ENCODE measurements around the gene SLC25A53.

DNA sequence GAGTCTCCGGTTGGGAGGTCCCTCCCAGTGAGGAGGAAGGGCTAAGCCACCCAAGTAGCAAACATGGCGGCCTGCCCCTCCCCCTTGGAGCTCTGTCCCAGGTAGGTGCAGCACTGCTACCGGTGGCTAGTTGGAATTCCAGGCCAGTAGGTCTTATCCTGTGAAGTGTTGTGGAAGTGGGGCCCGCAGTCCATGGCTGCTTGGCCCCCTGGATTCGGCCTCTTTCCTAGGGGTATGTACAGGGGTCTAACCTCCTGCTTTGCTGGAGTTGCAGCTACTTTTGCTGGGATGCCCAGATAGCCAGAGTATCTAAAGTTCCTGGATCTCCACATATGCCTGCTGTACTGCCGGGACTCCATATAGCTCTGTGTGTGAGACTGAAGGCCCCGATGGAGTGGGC lies 70.9 kb downstream of the SLC25A53 start:
- TF ChIP-seq, protein P1, sequence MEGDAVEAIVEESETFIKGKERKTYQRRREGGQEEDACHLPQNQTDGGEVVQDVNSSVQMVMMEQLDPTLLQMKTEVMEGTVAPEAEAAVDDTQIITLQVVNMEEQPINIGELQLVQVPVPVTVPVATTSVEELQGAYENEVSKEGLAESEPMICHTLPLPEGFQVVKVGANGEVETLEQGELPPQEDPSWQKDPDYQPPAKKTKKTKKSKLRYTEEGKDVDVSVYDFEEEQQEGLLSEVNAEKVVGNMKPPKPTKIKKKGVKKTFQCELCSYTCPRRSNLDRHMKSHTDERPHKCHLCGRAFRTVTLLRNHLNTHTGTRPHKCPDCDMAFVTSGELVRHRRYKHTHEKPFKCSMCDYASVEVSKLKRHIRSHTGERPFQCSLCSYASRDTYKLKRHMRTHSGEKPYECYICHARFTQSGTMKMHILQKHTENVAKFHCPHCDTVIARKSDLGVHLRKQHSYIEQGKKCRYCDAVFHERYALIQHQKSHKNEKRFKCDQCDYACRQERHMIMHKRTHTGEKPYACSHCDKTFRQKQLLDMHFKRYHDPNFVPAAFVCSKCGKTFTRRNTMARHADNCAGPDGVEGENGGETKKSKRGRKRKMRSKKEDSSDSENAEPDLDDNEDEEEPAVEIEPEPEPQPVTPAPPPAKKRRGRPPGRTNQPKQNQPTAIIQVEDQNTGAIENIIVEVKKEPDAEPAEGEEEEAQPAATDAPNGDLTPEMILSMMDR (IDR thresholded peaks at IDR 0.05; ENCODE audit: insufficient read depth, low read length, poor library complexity, severe bottlenecking): no peak
- no peak for TF ChIP-seq EZH2phosphoT487 (conservative IDR thresholded peaks at IDR 0.05; ENCODE audit: low read length)
